Measurements from ENCODE around the gene USP40. TPM values are rescaled to one million over a fixed set of nuclear protein-coding genes. Genes with fewer than 3 reads are reported as not detected.

The USP40 gene
- total and polyA plus RNA-seq, 3 donors from 2014 or later, result 42.0 to 87.3 (median 70.2) TPM

DNA sequence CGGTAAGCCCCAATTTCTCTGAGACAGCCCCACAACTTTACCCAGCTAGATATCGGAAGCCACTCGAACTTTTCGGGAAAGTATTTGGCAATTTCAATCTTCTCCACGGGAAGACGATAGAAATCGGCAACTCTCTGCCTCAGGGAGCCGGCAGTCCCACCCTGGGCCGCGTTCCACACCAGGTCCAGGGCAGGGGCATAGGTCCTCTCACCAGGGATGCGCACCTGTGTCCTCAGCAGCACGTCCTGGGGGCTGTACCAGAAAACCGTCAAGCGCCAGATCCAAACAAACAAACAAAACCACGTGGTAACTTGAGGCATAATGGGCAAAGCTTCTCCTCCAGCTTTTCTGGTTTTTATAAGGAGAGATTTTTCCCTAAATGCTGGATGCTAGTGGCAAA is 80.9 kb downstream of the USP40 start:
- intact Hi-C loops (cut with DNase I; ENCODE audit: low total_unique reads), result no loop called here
- Histone ChIP-seq H3K27me3 (no peaks in the 10 kb centered on the region), H3K36me3 (ENCODE audit: low read depth, missing control alignments) (no peaks in the 10 kb centered on the region), H3K9me3 (no peaks in the 10 kb centered on the region), H3K4me1 (peaks cover 7% of the 10 kb centered on the region), H3K4me3 (no peak overlapping the region), H3K27ac (no peak overlapping the region)
- DNase-seq, result no peak
- no peak for TF ChIP-seq POLR2A (IDR thresholded peaks at IDR 0.05)
- TF ChIP-seq, protein P1, sequence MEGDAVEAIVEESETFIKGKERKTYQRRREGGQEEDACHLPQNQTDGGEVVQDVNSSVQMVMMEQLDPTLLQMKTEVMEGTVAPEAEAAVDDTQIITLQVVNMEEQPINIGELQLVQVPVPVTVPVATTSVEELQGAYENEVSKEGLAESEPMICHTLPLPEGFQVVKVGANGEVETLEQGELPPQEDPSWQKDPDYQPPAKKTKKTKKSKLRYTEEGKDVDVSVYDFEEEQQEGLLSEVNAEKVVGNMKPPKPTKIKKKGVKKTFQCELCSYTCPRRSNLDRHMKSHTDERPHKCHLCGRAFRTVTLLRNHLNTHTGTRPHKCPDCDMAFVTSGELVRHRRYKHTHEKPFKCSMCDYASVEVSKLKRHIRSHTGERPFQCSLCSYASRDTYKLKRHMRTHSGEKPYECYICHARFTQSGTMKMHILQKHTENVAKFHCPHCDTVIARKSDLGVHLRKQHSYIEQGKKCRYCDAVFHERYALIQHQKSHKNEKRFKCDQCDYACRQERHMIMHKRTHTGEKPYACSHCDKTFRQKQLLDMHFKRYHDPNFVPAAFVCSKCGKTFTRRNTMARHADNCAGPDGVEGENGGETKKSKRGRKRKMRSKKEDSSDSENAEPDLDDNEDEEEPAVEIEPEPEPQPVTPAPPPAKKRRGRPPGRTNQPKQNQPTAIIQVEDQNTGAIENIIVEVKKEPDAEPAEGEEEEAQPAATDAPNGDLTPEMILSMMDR (IDR thresholded peaks at IDR 0.05), result no peak
- WGBS, 2 donors, result 89 to 94% methylated on average over 15 of the region's 15 CpGs

DNA sequence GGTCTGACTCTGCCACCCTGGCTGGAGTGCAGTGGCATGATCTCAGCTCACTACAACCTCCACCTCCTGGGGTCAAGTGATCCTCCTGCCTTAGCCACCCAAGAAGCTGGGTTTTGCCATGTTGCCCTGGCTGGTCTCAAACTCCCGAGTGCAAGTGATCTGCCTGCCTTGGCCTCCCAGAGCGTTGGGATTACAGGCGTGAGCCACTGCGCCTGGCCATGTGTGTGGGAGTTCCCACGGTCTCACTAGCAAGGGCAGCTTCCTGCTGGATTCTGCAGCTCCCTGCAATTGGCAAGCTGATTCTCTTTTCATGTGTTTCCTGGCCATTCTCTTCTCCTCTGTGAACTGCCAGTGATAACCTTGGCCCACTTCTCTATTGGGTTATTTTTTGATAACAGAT is 84.0 kb downstream of the USP40 start:
- Histone ChIP-seq H3K4me1 (peaks cover 7% of the 10 kb centered on the region), H3K9me3 (no peaks in the 10 kb centered on the region), H3K4me3 (no peak overlapping the region), H3K36me3 (ENCODE audit: low read depth, missing control alignments) (no peaks in the 10 kb centered on the region), H3K27me3 (no peaks in the 10 kb centered on the region), H3K27ac (no peak overlapping the region)
- intact Hi-C loops (cut with DNase I; ENCODE audit: low total_unique reads), result no loop called here
- 54 to 60% methylated on average over 5 of the region's 5 CpGs for WGBS, 2 donors
- TF ChIP-seq POLR2A (IDR thresholded peaks at IDR 0.05), result no peak
- TF ChIP-seq, protein P1 (IDR thresholded peaks at IDR 0.05), result no peak
- DNase-seq, result peak; percentile 76

DNA sequence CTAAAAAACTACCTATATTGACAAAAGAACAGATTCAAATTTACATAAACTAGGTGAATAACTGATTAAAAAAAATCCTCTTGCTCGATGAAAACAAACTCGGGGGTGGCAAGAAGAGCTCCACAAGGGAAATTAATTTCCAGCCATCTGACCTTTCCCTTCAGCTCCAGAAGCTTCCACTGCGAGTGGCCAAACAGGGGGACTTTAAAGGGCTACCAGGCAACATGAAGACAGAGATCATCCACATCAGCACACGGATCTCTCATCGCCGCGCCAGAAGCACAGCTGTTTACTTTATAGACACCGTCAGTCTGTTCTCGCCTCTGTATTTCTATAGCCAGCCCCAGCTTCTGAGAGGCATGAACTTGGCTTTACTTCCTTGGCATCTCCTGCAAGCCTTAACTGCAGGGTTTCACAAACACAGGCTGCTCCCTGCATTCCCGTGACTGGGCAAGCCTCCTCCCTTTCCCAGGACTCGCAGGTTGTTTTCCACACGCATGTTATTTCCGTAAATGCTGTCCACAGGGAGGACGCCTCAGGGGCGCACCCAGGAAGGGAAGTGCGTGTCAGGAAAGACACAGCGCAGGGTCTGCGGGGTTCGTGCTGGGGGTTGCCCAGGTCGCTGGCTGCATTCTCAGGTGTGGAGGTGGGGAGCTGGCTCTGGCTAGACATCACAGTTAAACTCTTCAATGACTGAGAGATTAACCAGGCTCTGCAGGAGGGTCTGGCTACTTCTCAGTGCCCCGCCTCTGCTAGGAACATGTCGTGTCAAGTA is 85.0 kb downstream of the USP40 start:
- Histone ChIP-seq H3K36me3 (ENCODE audit: low read depth, missing control alignments) (no peaks in the 10 kb centered on the region), H3K4me3 (no peak overlapping the region)
- WGBS, 2 donors, result 87 to 89% methylated on average over 22 of the region's 22 CpGs

DNA sequence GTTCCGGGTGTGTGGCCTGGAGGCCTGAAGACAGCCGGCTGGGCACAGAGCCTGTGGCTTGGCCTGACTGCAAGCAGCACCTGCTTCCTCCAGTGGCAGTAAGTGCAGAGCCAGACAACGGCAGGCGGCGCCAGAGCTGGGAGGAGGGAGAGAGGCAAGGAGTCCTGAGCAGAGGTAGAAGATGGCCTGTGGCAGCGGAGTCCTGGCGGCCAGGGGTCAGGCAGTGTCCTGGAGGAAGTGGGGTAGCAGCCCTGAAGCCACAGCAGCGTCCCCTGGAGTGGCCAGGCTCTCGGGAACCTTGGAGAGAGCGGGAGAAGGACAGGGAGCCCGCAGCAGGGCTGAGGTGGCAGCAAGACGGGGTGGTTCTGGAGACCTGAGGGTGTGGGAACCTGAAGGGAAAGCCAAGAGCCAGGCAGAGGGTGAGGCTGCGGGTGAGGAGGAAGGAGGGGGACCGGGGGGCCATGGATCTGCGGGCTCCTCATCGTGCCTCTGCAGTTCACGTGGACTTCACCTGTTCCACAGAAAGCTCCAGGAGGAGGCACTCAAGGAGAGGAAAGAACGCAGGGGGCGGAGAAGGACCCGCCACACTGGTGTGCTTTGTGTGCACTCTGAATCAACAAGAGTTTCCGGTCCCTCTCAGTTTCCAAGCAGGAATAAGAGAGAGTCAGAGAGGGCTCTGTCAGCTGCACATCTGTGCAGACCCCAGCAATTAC is 85.9 kb downstream of the USP40 start:
- Histone ChIP-seq H3K36me3 (ENCODE audit: low read depth, missing control alignments) (no peaks in the 10 kb centered on the region), H3K27ac (no peak overlapping the region), H3K4me3 (no peak overlapping the region), H3K27me3 (no peaks in the 10 kb centered on the region), H3K4me1 (no peaks in the 10 kb centered on the region), H3K9me3 (no peaks in the 10 kb centered on the region)
- intact Hi-C loops (cut with DNase I; ENCODE audit: low total_unique reads), result no loop called here
- no peak for DNase-seq
- 80 to 83% methylated on average over 21 of the region's 21 CpGs for WGBS, 2 donors
- TF ChIP-seq POLR2A (IDR thresholded peaks at IDR 0.05), result no peak
- TF ChIP-seq, protein P1 (IDR thresholded peaks at IDR 0.05), result no peak

More for the DNA sequence above, 85.0 kb downstream of the USP40 start:
- H3K4me1 ChIP-seq, result peaks cover under 1% of the 10 kb centered on the region
- no peaks in the 10 kb centered on the region for H3K27me3 ChIP-seq
- TF ChIP-seq, protein P1 (IDR thresholded peaks at IDR 0.05), result no peak
- TF ChIP-seq POLR2A (IDR thresholded peaks at IDR 0.05), result no peak
- intact Hi-C loops (cut with DNase I; ENCODE audit: low total_unique reads), result no loop called here
- H3K9me3 ChIP-seq, result no peaks in the 10 kb centered on the region
- no peak overlapping the region for H3K27ac ChIP-seq
- no peak for DNase-seq

All from testis (tissue), 3 donors.